ENCODE measurements around the gene CDK5RAP3.
A peak's percentile ranks its signal among the peaks of the same experiment; 100 is the strongest.

The CDK5RAP3 gene

DNA sequence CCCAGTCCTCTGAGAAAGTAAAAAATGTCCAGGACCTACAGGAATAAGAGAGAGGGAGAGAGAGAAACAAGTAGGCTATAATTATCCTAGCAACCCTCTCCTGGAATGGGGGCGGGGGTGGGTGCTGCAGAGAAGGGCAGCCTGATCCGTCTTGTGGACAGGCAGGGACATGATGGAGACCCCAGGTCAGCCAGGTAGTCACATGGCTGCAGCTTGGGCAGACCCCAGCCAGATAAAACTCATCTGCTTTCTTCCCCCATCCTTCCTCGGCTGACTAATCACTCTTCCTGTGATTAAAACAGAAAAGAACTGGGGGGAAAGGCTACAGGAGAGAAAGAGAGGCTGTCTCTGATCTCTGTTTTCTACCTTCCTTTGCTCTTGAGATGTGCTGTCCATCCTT, 34.1 kb downstream of the CDK5RAP3 start:
- H3K27me3 Mint-ChIP-seq (ENCODE audit: low read depth): peaks cover 9% of the 10 kb centered on the region
- no peak overlapping the region for H3K4me3 Mint-ChIP-seq
- peaks cover 60% of the 10 kb centered on the region for H3K4me1 Mint-ChIP-seq
- no peaks in the 10 kb centered on the region for H3K9me3 Mint-ChIP-seq
- H3K27ac Mint-ChIP-seq: peak overlapping the region; percentile 72 to 87 (median 79)
- no peaks in the 10 kb centered on the region for H3K36me3 Mint-ChIP-seq (ENCODE audit: low read depth)
- TF ChIP-seq, protein P1, sequence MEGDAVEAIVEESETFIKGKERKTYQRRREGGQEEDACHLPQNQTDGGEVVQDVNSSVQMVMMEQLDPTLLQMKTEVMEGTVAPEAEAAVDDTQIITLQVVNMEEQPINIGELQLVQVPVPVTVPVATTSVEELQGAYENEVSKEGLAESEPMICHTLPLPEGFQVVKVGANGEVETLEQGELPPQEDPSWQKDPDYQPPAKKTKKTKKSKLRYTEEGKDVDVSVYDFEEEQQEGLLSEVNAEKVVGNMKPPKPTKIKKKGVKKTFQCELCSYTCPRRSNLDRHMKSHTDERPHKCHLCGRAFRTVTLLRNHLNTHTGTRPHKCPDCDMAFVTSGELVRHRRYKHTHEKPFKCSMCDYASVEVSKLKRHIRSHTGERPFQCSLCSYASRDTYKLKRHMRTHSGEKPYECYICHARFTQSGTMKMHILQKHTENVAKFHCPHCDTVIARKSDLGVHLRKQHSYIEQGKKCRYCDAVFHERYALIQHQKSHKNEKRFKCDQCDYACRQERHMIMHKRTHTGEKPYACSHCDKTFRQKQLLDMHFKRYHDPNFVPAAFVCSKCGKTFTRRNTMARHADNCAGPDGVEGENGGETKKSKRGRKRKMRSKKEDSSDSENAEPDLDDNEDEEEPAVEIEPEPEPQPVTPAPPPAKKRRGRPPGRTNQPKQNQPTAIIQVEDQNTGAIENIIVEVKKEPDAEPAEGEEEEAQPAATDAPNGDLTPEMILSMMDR (IDR thresholded peaks at IDR 0.05; ENCODE audit: unreplicated experiment in 3 of 3): no peak

- TF ChIP-seq, protein P1 (IDR thresholded peaks at IDR 0.05; ENCODE audit: unreplicated experiment in 3 of 3): no peak
- H3K4me1 Mint-ChIP-seq: peaks cover 56% of the 10 kb centered on the region
- H3K27me3 Mint-ChIP-seq (ENCODE audit: low read depth): peaks cover 20% of the 10 kb centered on the region
- no peaks in the 10 kb centered on the region for H3K36me3 Mint-ChIP-seq (ENCODE audit: low read depth)
- H3K4me3 Mint-ChIP-seq: no peak overlapping the region
- H3K9me3 Mint-ChIP-seq: no peaks in the 10 kb centered on the region
- H3K27ac Mint-ChIP-seq: peak overlapping the region; percentile 6 to 56 (median 35)
Measured at GRCh38 chr17:48006936-48007709, 36.2 kb downstream of the CDK5RAP3 start.

- no peaks in the 10 kb centered on the region for H3K9me3 Mint-ChIP-seq
- H3K36me3 Mint-ChIP-seq (ENCODE audit: low read depth): no peaks in the 10 kb centered on the region
- H3K4me1 Mint-ChIP-seq: peaks cover 53% of the 10 kb centered on the region
- TF ChIP-seq, protein P1 (IDR thresholded peaks at IDR 0.05; ENCODE audit: unreplicated experiment in 3 of 3): no peak
- peaks cover 36% of the 10 kb centered on the region for H3K27me3 Mint-ChIP-seq (ENCODE audit: low read depth)
- no peak overlapping the region for H3K4me3 Mint-ChIP-seq
- H3K27ac Mint-ChIP-seq: no peak overlapping the region
Measured at GRCh38 chr17:48010193-48010592, 39.3 kb downstream of the CDK5RAP3 start.

GRCh38 chr17:48011405-48012150, 40.7 kb downstream of the CDK5RAP3 start:
- Mint-ChIP-seq H3K4me1 (peaks cover 53% of the 10 kb centered on the region), H3K36me3 (ENCODE audit: low read depth) (no peaks in the 10 kb centered on the region), H3K27ac (peak overlapping the region; percentile 3 to 59 (median 34)), H3K9me3 (no peaks in the 10 kb centered on the region), H3K27me3 (ENCODE audit: low read depth) (peaks cover 40% of the 10 kb centered on the region), H3K4me3 (peak overlapping the region; percentile 74 to 81 (median 76))
- TF ChIP-seq, protein P1 (IDR thresholded peaks at IDR 0.05; ENCODE audit: unreplicated experiment in 3 of 3): peak; percentile 33 to 46 (median 38)

- H3K4me3 Mint-ChIP-seq: peak overlapping the region; percentile 74 to 81 (median 76)
- H3K4me1 Mint-ChIP-seq: peaks cover 49% of the 10 kb centered on the region
- peaks cover 40% of the 10 kb centered on the region for H3K27me3 Mint-ChIP-seq (ENCODE audit: low read depth)
- H3K9me3 Mint-ChIP-seq: no peaks in the 10 kb centered on the region
- H3K27ac Mint-ChIP-seq: no peak overlapping the region
- TF ChIP-seq, protein P1 (IDR thresholded peaks at IDR 0.05; ENCODE audit: unreplicated experiment in 3 of 3): no peak
- H3K36me3 Mint-ChIP-seq (ENCODE audit: low read depth): no peaks in the 10 kb centered on the region
Measured at GRCh38 chr17:48012151-48012520, 41.2 kb downstream of the CDK5RAP3 start.

All from nephron (organoid).